GM12878 (cell line): ENCODE results near the gene MRPL42. TPM values are rescaled to one million over a fixed set of nuclear protein-coding genes. Genes with fewer than 3 reads are reported as not detected.

Experiments used
- ATAC-seq: fragments of 200-7000 bp; cut with Tn5 transposase; 3 replicates; pipeline ENCODE4 v1.9.1; 2020; ENCODE audit warnings: mild to moderate bottlenecking, moderate library complexity
- BruUV-seq: library from RNA; stranded (reverse); fragments of 400-500 nt; replicated peaks from 2 replicates; lab custom pipeline; 2021; lab: Mats Ljungman, UMichigan
- CTCF ChIA-PET: fragments of 300-600 bp; sonication (Branson Sonifier 250); formaldehyde crosslinking; extraction: SDS; loops from one replicate; lab custom pipeline; 2021; ENCODE audit warnings: inconsistent platforms; lab: Yijun Ruan, JAX
- POLR2A ChIA-PET: fragments of 350-600 bp; formaldehyde crosslinking; extraction: SDS; loops from one replicate; lab custom pipeline; 2021; ENCODE audit warnings: inconsistent platforms; lab: Charles Lee
- RAD21 ChIA-PET: fragments of 300-600 bp; sonication (Branson Sonifier 250); formaldehyde crosslinking; loops from one replicate; lab custom pipeline; 2023; ENCODE audit warnings: antibody characterized with exemption; ENCODE audit not compliant: unreplicated experiment; lab: Charles Lee
- SMC1A ChIA-PET: fragments of 300-600 bp; sonication (Branson Sonifier 250); formaldehyde crosslinking; loops from one replicate; lab custom pipeline; 2023; ENCODE audit not compliant: unreplicated experiment, uncharacterized antibody; lab: Charles Lee
- DNase-seq: peaks from one replicate; pipeline ENCODE4 v3.0.0-alpha.2; 2011; ENCODE audit warnings: low read depth, low spot score
- FAIRE-seq: peaks from 3 replicates; lab custom pipeline; 2011; peaks lifted over from hg19 to GRCh38; lab: Jason Lieb, UNC
- H2AFZ ChIP-seq: 2 replicates; pipeline ENCODE4 v1.6.0; 2011; ENCODE audit warnings: low read depth, low read length, control low read depth; ENCODE audit not compliant: control insufficient read depth
- H3K27ac ChIP-seq: 2 replicates; pipeline ENCODE4 v1.5.1; 2011; ENCODE audit warnings: control low read depth; ENCODE audit not compliant: control insufficient read depth, insufficient read depth
- H3K27me3 ChIP-seq, 2 experiments: replicated peaks in 1 of 2; 2 replicates each; pipeline versions ENCODE4 v1.6.0 to v1.6.1; 2011; ENCODE audit warnings: low read length in 1 of 2; ENCODE audit not compliant: control insufficient read depth in 2 of 2, insufficient read depth in 2 of 2
- H3K36me3 ChIP-seq, 2 experiments: 2 replicates each; pipeline ENCODE4 v1.5.1; 2011; ENCODE audit warnings: low read length in 1 of 2; ENCODE audit not compliant: control insufficient read depth in 2 of 2, insufficient read depth in 2 of 2
- H3K4me1 ChIP-seq: 2 replicates; pipeline ENCODE4 v1.6.1; 2011; ENCODE audit warnings: mild to moderate bottlenecking, low read length, moderate library complexity, mixed read lengths; ENCODE audit not compliant: control insufficient read depth, insufficient read depth
- H3K4me2 ChIP-seq: 2 replicates; pipeline ENCODE4 v1.6.0; 2011; ENCODE audit warnings: control low read depth; ENCODE audit not compliant: control insufficient read depth, insufficient read depth
- H3K4me3 ChIP-seq: fragments of 200-600 bp; sonication (generic); 2 replicates; pipeline ENCODE4 v1.5.1; 2016
- H3K79me2 ChIP-seq: 2 replicates; pipeline ENCODE4 v1.6.0; 2011; ENCODE audit warnings: low read length; ENCODE audit not compliant: control insufficient read depth, insufficient read depth
- H3K9ac ChIP-seq: 2 replicates; pipeline ENCODE4 v1.8.0; 2011; ENCODE audit warnings: low read length, control low read depth, mixed read lengths; ENCODE audit not compliant: control insufficient read depth, insufficient read depth
- H3K9me3 ChIP-seq: replicated peaks from 3 replicates; pipeline ENCODE4 v1.5.1; 2011; ENCODE audit warnings: mild to moderate bottlenecking, low read length; ENCODE audit not compliant: control insufficient read depth, insufficient read depth
- H4K20me1 ChIP-seq: 2 replicates; pipeline ENCODE4 v1.6.0; 2011; ENCODE audit not compliant: control insufficient read depth, insufficient read depth
- BMI1 ChIP-seq: fragments of 450-650 bp; IDR thresholded peaks from 2 replicates; pipeline ENCODE4 v1.6.1; 2016; ENCODE audit warnings: mild to moderate bottlenecking, moderate library complexity, borderline replicate concordance
- JUNB ChIP-seq: IDR thresholded peaks from 2 replicates; pipeline ENCODE4 v1.6.1; 2016; ENCODE audit warnings: antibody characterized with exemption, mild to moderate bottlenecking
- MEF2A ChIP-seq: IDR thresholded peaks from 2 replicates; pipeline ENCODE4 v1.6.1; 2011; ENCODE audit warnings: low read depth, mild to moderate bottlenecking, low read length, moderate library complexity; ENCODE audit not compliant: insufficient read depth
- RUNX3 ChIP-seq: IDR thresholded peaks from 2 replicates; pipeline ENCODE4 v1.6.1; 2012; ENCODE audit warnings: low read length, inconsistent platforms
- WGBS: methylation state at CpG from one replicate; pipeline ENCODE4 v1.1.6; 2016; ENCODE audit warnings: low lambda C conversion rate; ENCODE audit not compliant: insufficient replicate concordance, insufficient coverage; ENCODE audit errors: missing lambda C conversion rate; 5-methylcytosine and 5-hydroxymethylcytosine counted together
- in situ Hi-C: fragments of 300-500 bp; cut with MboI; formaldehyde crosslinking; loops from 9 replicates; pipeline ENCODE4 v1.14.3; 2018; ENCODE audit warnings: mixed read lengths
- intact Hi-C: fragments of 100-400 bp; cut with micrococcal nuclease; formaldehyde crosslinking; loops from one replicate; pipeline ENCODE4 v1.14.2; 2022; ENCODE audit not compliant: unreplicated experiment
- polyA plus RNA-seq, 11 experiments: library from polyadenylated mRNA; depleted of rRNA in 4 of 11; unstranded in 6 of 11; stranded (reverse) in 5 of 11; fragments of >200 nt; fragmentation: Nextera tagmentation in 4 of 11; fragmentation: Illumina TruSeq in 1 of 11; extraction: Ambion mirVana in 4 of 11; extraction: Trizol in 1 of 11; gene quantifications; 1 replicate in 1 of 11; 2 replicates in 10 of 11; pipeline versions ENCODE4 v1.2.1 to v1.2.3, GENCODE V29; 2011 to 2016; ENCODE audit warnings: inconsistent platforms in 2 of 11, missing spikeins in 2 of 11, low read depth in 1 of 11
- total RNA-seq, 4 experiments: library from RNA; depleted of rRNA in 3 of 4; stranded (reverse); fragments of >200 nt in 3 of 4; fragmentation: Illumina TruSeq in 1 of 4; extraction: Trizol in 1 of 4; gene quantifications; 2 replicates each; pipeline versions ENCODE4 v1.2.1 to v1.2.3, GENCODE V29; 2013 to 2021

The MRPL42 gene
- total and polyA plus RNA-seq, 10 of the 15 experiments (the other 5 are each of a cell fraction or from before 2014, with no cell fraction given), result 65.1 to 427 (median 126) TPM

- no peaks in the 10 kb centered on the region for H3K9me3 ChIP-seq
- SMC1A ChIA-PET, result interaction anchor here (0.6 to 5.7 kb wide), 16 partner anchors 10 to 452 kb away, joined by 3 to 76 read pairs (median 4); partner anchors contain the start of gene MRPL42
- 0% methylated on average over 1 of the region's 1 CpG for WGBS
- H4K20me1 ChIP-seq, result peaks cover 3% of the 10 kb centered on the region; the same call in 1 of the 2 replicates
- FAIRE-seq (no peak), ATAC-seq (peak; percentile 35), DNase-seq (no peak)
- BruUV-seq, result no TSS peak
- intact Hi-C loops, result no loop called here
- peak overlapping the region; percentile 69 for H3K27ac ChIP-seq
- H3K79me2 ChIP-seq, result peaks cover 98% of the 10 kb centered on the region
- in situ Hi-C loops, result no loop called here
- H3K4me1 ChIP-seq, result peaks cover 82% of the 10 kb centered on the region
- CTCF ChIA-PET, result interaction anchor here (0.6 to 8.3 kb wide), 4 partner anchors 9 to 85 kb away, joined by 3 to 163 read pairs (median 10); no protein-coding TSS in a partner anchor
- RAD21 ChIA-PET, result interaction anchor here (0.6 to 8.5 kb wide), 11 partner anchors 11 to 677 kb away, joined by 3 to 145 read pairs (median 3); no protein-coding TSS in a partner anchor
- H3K4me2 ChIP-seq, result peak overlapping the region; percentile 83
- H2AFZ ChIP-seq, result no peak overlapping the region
- POLR2A ChIA-PET, result interaction anchor here (0.6 to 5.7 kb wide), 7 partner anchors 9 to 1254 kb away, joined by 3 to 65 read pairs (median 4); no protein-coding TSS in a partner anchor
- TF ChIP-seq MEF2A, result 0 out of 2 replicates have a peak, but pooled peaks have one; percentile 39
- TF ChIP-seq JUNB, result peak; percentile 27; the same call in 1 of the 2 replicates
- no peak for TF ChIP-seq BMI1
- 0 out of 2 replicates have a peak, but pooled peaks have one; percentile 22 for TF ChIP-seq RUNX3
- H3K36me3 ChIP-seq, result peaks cover 0 to 2% of the 10 kb centered on the region in 2 experiments; a peak in 1 of 4 replicates
- H3K27me3 ChIP-seq, result no peaks in the 10 kb centered on the region
- H3K4me3 ChIP-seq, result peak overlapping the region; percentile 53
- H3K9ac ChIP-seq, result no peak overlapping the region
Measured at GRCh38 chr12:93426412-93426805, 40.9 kb upstream of the MRPL42 start.
